Ovary (tissue), 9 donors: ENCODE measurements around the gene TPSG1. TPM values are rescaled to one million over a fixed set of nuclear protein-coding genes. Genes with fewer than 3 reads are reported as not detected.

ENCODE experiments used
- DNase-seq, 5 donors: peaks; one replicate each; pipeline ENCODE4 v3.0.0-alpha.2; 2019 to 2020
- H3K27ac ChIP-seq, 2 donors: fragments of 200-600 bp; one replicate each; pipeline versions ENCODE4 v1.5.1 to v1.8.0; 2019 to 2022
- H3K27me3 ChIP-seq: fragments of 200-600 bp; one replicate; pipeline ENCODE4 v1.8.0; 2022
- H3K36me3 ChIP-seq: fragments of 200-600 bp; sonication (generic); one replicate; pipeline ENCODE4 v1.5.1; 2019
- H3K4me1 ChIP-seq: one replicate; pipeline ENCODE4 v1.8.1; 2013; ENCODE audit warnings: mild to moderate bottlenecking, moderate library complexity; ENCODE audit not compliant: insufficient read depth
- H3K4me3 ChIP-seq: fragments of 200-600 bp; sonication (generic); one replicate; pipeline ENCODE4 v1.5.1; 2017
- H3K9me3 ChIP-seq, 2 donors: fragments of 200-600 bp in 1 of 2; sonication (generic) in 1 of 2; one replicate each; pipeline versions ENCODE4 v1.5.1 to v1.8.1; 2013 to 2019; ENCODE audit warnings: mild to moderate bottlenecking in 1 of 2, moderate library complexity in 1 of 2
- EP300 ChIP-seq: sonication (generic); formaldehyde crosslinking; IDR thresholded peaks from one replicate; pipeline ENCODE4 v1.6.1; 2017; ENCODE audit warnings: antibody characterized with exemption
- POLR2A ChIP-seq: fragments of 450-650 bp; IDR thresholded peaks from one replicate; pipeline ENCODE4 v1.6.1; 2017; ENCODE audit warnings: antibody characterized with exemption, mild to moderate bottlenecking, moderate library complexity
- WGBS, 3 donors: extraction: QIAGEN DNeasy Blood & Tissue Kit in 1 of 3; methylation state at CpG; one replicate each; pipeline versions ENCODE4 v1.1.5 to v1.1.7; 2013 to 2017; 5-methylcytosine and 5-hydroxymethylcytosine counted together
- intact Hi-C, 4 donors: fragments of 100-400 bp; cut with DNase I; formaldehyde crosslinking; loops; one replicate each; pipeline versions ENCODE4 v1.11.0 to v1.15.1; 2022 to 2023
- polyA plus RNA-seq, 2 donors: library from polyadenylated mRNA; stranded (reverse); fragments of 200-250 nt in 1 of 2; fragments of 350-450 nt in 1 of 2; fragmentation: Illumina TruSeq in 1 of 2; extraction: RNeasy Lipid Tissue Mini Kit (QIAGEN cat#74804) in 1 of 2; gene quantifications; one replicate each; pipeline ENCODE4 v1.2.3, GENCODE V29; 2013 to 2014
- total RNA-seq, 7 donors: library from RNA; depleted of rRNA in 2 of 7; stranded (reverse); fragments of >200 nt in 2 of 7; fragmentation: NEBNext Ultra II Directional in 3 of 7; extraction: Animal tissue kit (Norgen Biotek cat#: 25700) in 3 of 7; gene quantifications; one replicate each; pipeline versions ENCODE4 v1.1.0 to v1.2.4, GENCODE V29; 2016 to 2023
- TF ChIP-seq, protein P1 (sequence below), 3 donors: fragments of 450-650 bp in 2 of 3; fragments of 200-600 bp in 1 of 3; IDR thresholded peaks; one replicate each; pipeline versions ENCODE4 v1.5.1 to v1.8.0; 2016 to 2022; ENCODE audit warnings: antibody characterized with exemption in 3 of 3, mild to moderate bottlenecking in 1 of 3
- donor health status: DM: no; HTN: no; CAD: no; lungs with moderate emphysema.
- donor health status: DM: no; HTN: no; CAD: no.
- donor health status: Bipolar disorder and iron deficiency.
- donor health status: DM: yes; HTN: yes; CAD: no.
- donor health status: DM: no; HTN: no; CAD: no.
- donor health status: DM: yes; HTN: yes; CAD: no.

Gene TPSG1
- total and polyA plus RNA-seq, 9 donors = 0.08 to 1.3 (median 0.22) TPM; not detected in 6

- peak in 1 of 5 donors; percentile 77 for DNase-seq
- TF ChIP-seq POLR2A = no peak
- no peak for TF ChIP-seq EP300
- TF ChIP-seq, protein P1, sequence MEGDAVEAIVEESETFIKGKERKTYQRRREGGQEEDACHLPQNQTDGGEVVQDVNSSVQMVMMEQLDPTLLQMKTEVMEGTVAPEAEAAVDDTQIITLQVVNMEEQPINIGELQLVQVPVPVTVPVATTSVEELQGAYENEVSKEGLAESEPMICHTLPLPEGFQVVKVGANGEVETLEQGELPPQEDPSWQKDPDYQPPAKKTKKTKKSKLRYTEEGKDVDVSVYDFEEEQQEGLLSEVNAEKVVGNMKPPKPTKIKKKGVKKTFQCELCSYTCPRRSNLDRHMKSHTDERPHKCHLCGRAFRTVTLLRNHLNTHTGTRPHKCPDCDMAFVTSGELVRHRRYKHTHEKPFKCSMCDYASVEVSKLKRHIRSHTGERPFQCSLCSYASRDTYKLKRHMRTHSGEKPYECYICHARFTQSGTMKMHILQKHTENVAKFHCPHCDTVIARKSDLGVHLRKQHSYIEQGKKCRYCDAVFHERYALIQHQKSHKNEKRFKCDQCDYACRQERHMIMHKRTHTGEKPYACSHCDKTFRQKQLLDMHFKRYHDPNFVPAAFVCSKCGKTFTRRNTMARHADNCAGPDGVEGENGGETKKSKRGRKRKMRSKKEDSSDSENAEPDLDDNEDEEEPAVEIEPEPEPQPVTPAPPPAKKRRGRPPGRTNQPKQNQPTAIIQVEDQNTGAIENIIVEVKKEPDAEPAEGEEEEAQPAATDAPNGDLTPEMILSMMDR (IDR thresholded peaks at IDR 0.05) = no peak
- peak overlapping the region; percentile 35 to 74 for H3K27ac ChIP-seq
- H3K4me3 ChIP-seq = no peak overlapping the region
- H3K27me3 ChIP-seq = no peaks in the 10 kb centered on the region
- no peaks in the 10 kb centered on the region for H3K9me3 ChIP-seq
- H3K36me3 ChIP-seq = no peaks in the 10 kb centered on the region
- peaks cover 34% of the 10 kb centered on the region for H3K4me1 ChIP-seq
- intact Hi-C loops = no loop called here
- WGBS, 3 donors = 50 to 57% (median 54%) methylated on average over 12 to 14 of the region's 14 CpGs
Measured at GRCh38 chr16:1173788-1174451, 51.1 kb downstream of the TPSG1 start.

DNA sequence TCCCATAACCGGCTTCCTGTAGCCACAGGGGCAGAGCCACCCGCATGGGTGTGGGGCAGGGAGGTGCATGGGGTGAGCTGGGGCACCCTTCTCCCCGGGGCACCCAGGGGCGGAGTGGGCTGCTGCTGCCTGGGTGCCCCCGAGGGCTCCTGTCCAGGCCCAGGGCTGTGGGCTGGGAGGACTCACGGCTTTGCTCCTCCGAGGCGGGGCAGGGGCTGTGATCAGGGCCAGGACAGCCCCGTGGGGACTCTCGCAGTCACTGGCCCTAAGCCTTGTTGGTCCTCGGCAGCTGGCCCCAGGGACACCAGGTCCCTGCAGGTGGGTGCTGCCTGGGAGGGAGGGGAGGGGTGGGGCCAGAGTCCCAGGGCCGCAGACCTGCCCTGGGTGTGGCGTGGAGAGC, 52.4 kb downstream of the TPSG1 start:
- H3K36me3 ChIP-seq = no peaks in the 10 kb centered on the region
- peak overlapping the region; percentile 5 to 74 for H3K27ac ChIP-seq
- DNase-seq = no peak
- no peaks in the 10 kb centered on the region for H3K27me3 ChIP-seq
- intact Hi-C loops = no loop called here
- no peaks in the 10 kb centered on the region for H3K9me3 ChIP-seq
- peaks cover 46% of the 10 kb centered on the region for H3K4me1 ChIP-seq
- TF ChIP-seq POLR2A (no peak), EP300 (no peak)
- TF ChIP-seq, protein P1 (IDR thresholded peaks at IDR 0.05) = no peak
- 82 to 90% (median 89%) methylated on average over 13 of the region's 13 CpGs for WGBS, 3 donors
- no peak overlapping the region for H3K4me3 ChIP-seq

GRCh38 chr16:1171854-1172428, 53.1 kb downstream of the TPSG1 start:
- Histone ChIP-seq H3K27me3 (no peaks in the 10 kb centered on the region), H3K9me3 (no peaks in the 10 kb centered on the region), H3K27ac (peak overlapping the region; percentile 20 to 74), H3K36me3 (no peaks in the 10 kb centered on the region), H3K4me3 (no peak overlapping the region), H3K4me1 (peaks cover 45% of the 10 kb centered on the region)
- TF ChIP-seq, protein P1 (IDR thresholded peaks at IDR 0.05) = no peak
- TF ChIP-seq POLR2A (no peak), EP300 (no peak)
- 83 to 84% (median 83%) methylated on average over 29 to 36 of the region's 36 CpGs for WGBS, 3 donors
- no peak for DNase-seq
- intact Hi-C loops = no loop called here

Other genes starting within 250 kb of the TPSG1 start
- under 1 TPM; 0.08 to 0.48 (median 0.32) TPM for gene SOX8, start 243.5 kb downstream of the TPSG1 start, total RNA-seq
- under 1 TPM; 0.25 to 0.52 TPM for gene SOX8, start 243.5 kb downstream of the TPSG1 start, polyA plus RNA-seq
- not detected for gene SSTR5, start 152.5 kb downstream of the TPSG1 start, total RNA-seq
- not detected for gene SSTR5, start 152.5 kb downstream of the TPSG1 start, polyA plus RNA-seq
- gene C1QTNF8, start 129.0 kb downstream of the TPSG1 start, total RNA-seq = under 1 TPM in 1 of 7 donors, not detected in 6; 0.80 TPM
- gene C1QTNF8, start 129.0 kb downstream of the TPSG1 start, polyA plus RNA-seq = not detected
- gene CACNA1H, start 72.2 kb downstream of the TPSG1 start, total RNA-seq = 100 to 1,000 TPM in 5 of 7 donors, 10 to 100 TPM in 2; 36.5 to 217 (median 120) TPM
- gene CACNA1H, start 72.2 kb downstream of the TPSG1 start, polyA plus RNA-seq = 10 to 100 TPM in 1 of 2 donors, 1 to 10 TPM in 1; 7.3 to 80.4 TPM
- 1 to 10 TPM in 4 of 7 donors, not detected in 3; 1.4 to 7.4 (median 4.4) TPM for gene TPSB2, start 4.9 kb upstream of the TPSG1 start, total RNA-seq
- 10 to 100 TPM in 1 of 2 donors, 1 to 10 TPM in 1; 1.0 to 17.3 TPM for gene TPSB2, start 4.9 kb upstream of the TPSG1 start, polyA plus RNA-seq
- 10 to 100 TPM in 1 of 7 donors, 1 to 10 TPM in 3, under 1 TPM in 1, not detected in 2; 0.83 to 12.5 (median 8.3) TPM for gene TPSAB1, start 15.4 kb upstream of the TPSG1 start, total RNA-seq
- gene TPSAB1, start 15.4 kb upstream of the TPSG1 start, polyA plus RNA-seq = 10 to 100 TPM in 1 of 2 donors, 1 to 10 TPM in 1; 3.1 to 16.2 TPM
- under 1 TPM in 3 of 7 donors, not detected in 4; 0.23 to 0.69 (median 0.65) TPM for gene TPSD1, start 30.8 kb upstream of the TPSG1 start, total RNA-seq
- gene TPSD1, start 30.8 kb upstream of the TPSG1 start, polyA plus RNA-seq = under 1 TPM in 1 of 2 donors, not detected in 1; 0.56 TPM
- 100 to 1,000 TPM in 5 of 7 donors, 10 to 100 TPM in 2; 63.9 to 180 (median 145) TPM for gene UBE2I, start 84.4 kb upstream of the TPSG1 start, total RNA-seq
- gene UBE2I, start 84.4 kb upstream of the TPSG1 start, polyA plus RNA-seq = 100 to 1,000 TPM; 104 to 258 TPM
- gene BAIAP3, start 108.4 kb upstream of the TPSG1 start, total RNA-seq = 10 to 100 TPM in 1 of 7 donors, 1 to 10 TPM in 5, under 1 TPM in 1; 0.25 to 26.1 (median 2.6) TPM
- gene BAIAP3, start 108.4 kb upstream of the TPSG1 start, polyA plus RNA-seq = under 1 TPM; 0.25 to 0.63 TPM
- 10 to 100 TPM; 28.6 to 74.6 (median 41.5) TPM for gene TSR3, start 126.6 kb upstream of the TPSG1 start, total RNA-seq
- 10 to 100 TPM in 1 of 2 donors, 1 to 10 TPM in 1; 6.3 to 40.7 TPM for gene TSR3, start 126.6 kb upstream of the TPSG1 start, polyA plus RNA-seq
- 10 to 100 TPM; 47.8 to 68.1 (median 55.4) TPM for gene GNPTG, start 126.7 kb upstream of the TPSG1 start, total RNA-seq
- gene GNPTG, start 126.7 kb upstream of the TPSG1 start, polyA plus RNA-seq = 10 to 100 TPM; 26.0 to 67.8 TPM
- 10 to 100 TPM; 13.3 to 39.8 (median 32.5) TPM for gene UNKL, start 189.4 kb upstream of the TPSG1 start, total RNA-seq
- gene UNKL, start 189.4 kb upstream of the TPSG1 start, polyA plus RNA-seq = 10 to 100 TPM in 1 of 2 donors, 1 to 10 TPM in 1; 7.0 to 44.8 TPM
- gene UQCC4, start 195.5 kb upstream of the TPSG1 start, total RNA-seq = 10 to 100 TPM; 10.1 to 18.6 (median 15.8) TPM
- gene UQCC4, start 195.5 kb upstream of the TPSG1 start, polyA plus RNA-seq = 10 to 100 TPM in 1 of 2 donors, 1 to 10 TPM in 1; 4.0 to 17.5 TPM
- gene PERCC1, start 205.8 kb upstream of the TPSG1 start, total RNA-seq = under 1 TPM in 1 of 7 donors, not detected in 6; 0.62 TPM
- gene PERCC1, start 205.8 kb upstream of the TPSG1 start, polyA plus RNA-seq = under 1 TPM in 1 of 2 donors, not detected in 1; 0.08 TPM
- gene CCDC154, start 219.3 kb upstream of the TPSG1 start, total RNA-seq = 1 to 10 TPM; 1.3 to 3.5 (median 2.0) TPM
- gene CCDC154, start 219.3 kb upstream of the TPSG1 start, polyA plus RNA-seq = 1 to 10 TPM in 1 of 2 donors, not detected in 1; 1.1 TPM
- 10 to 100 TPM; 28.4 to 70.9 (median 62.8) TPM for gene CLCN7, start 249.8 kb upstream of the TPSG1 start, total RNA-seq
- gene CLCN7, start 249.8 kb upstream of the TPSG1 start, polyA plus RNA-seq = 10 to 100 TPM; 16.3 to 31.0 TPM